Measurements from ENCODE around the gene KLHL6. TPM values are rescaled to one million over a fixed set of nuclear protein-coding genes. Genes with fewer than 3 reads are reported as not detected.

Gene KLHL6
- total RNA-seq, 4 donors from 2014 or later = 0.26 to 2.0 (median 1.6) TPM

- H3K4me1 ChIP-seq = no peaks in the 10 kb centered on the region
- no peak for DNase-seq
- H3K36me3 ChIP-seq = no peaks in the 10 kb centered on the region
- no peak overlapping the region for H3K27ac ChIP-seq
- H3K4me3 ChIP-seq = no peak overlapping the region
- no peaks in the 10 kb centered on the region for H3K9me3 ChIP-seq
- no peak for TF ChIP-seq POLR2A (IDR thresholded peaks at IDR 0.05)
- TF ChIP-seq, protein P1, sequence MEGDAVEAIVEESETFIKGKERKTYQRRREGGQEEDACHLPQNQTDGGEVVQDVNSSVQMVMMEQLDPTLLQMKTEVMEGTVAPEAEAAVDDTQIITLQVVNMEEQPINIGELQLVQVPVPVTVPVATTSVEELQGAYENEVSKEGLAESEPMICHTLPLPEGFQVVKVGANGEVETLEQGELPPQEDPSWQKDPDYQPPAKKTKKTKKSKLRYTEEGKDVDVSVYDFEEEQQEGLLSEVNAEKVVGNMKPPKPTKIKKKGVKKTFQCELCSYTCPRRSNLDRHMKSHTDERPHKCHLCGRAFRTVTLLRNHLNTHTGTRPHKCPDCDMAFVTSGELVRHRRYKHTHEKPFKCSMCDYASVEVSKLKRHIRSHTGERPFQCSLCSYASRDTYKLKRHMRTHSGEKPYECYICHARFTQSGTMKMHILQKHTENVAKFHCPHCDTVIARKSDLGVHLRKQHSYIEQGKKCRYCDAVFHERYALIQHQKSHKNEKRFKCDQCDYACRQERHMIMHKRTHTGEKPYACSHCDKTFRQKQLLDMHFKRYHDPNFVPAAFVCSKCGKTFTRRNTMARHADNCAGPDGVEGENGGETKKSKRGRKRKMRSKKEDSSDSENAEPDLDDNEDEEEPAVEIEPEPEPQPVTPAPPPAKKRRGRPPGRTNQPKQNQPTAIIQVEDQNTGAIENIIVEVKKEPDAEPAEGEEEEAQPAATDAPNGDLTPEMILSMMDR (IDR thresholded peaks at IDR 0.05) = no peak
- no peaks in the 10 kb centered on the region for H3K27me3 ChIP-seq
- intact Hi-C loops (cut with DNase I; ENCODE audit: low total_unique reads) = no loop called here
Measured at GRCh38 chr3:183489455-183490210, 65.9 kb downstream of the KLHL6 start.

GRCh38 chr3:183488343-183488742, 67.2 kb downstream of the KLHL6 start:
- Histone ChIP-seq H3K27me3 (no peaks in the 10 kb centered on the region), H3K4me3 (no peak overlapping the region), H3K36me3 (no peaks in the 10 kb centered on the region), H3K9me3 (no peaks in the 10 kb centered on the region), H3K27ac (no peak overlapping the region), H3K4me1 (no peaks in the 10 kb centered on the region)
- TF ChIP-seq POLR2A (IDR thresholded peaks at IDR 0.05) = no peak
- TF ChIP-seq, protein P1 (IDR thresholded peaks at IDR 0.05) = no peak
- intact Hi-C loops (cut with DNase I; ENCODE audit: low total_unique reads) = no loop called here
- DNase-seq = no peak

- no peak for TF ChIP-seq POLR2A (IDR thresholded peaks at IDR 0.05)
- TF ChIP-seq, protein P1 (IDR thresholded peaks at IDR 0.05) = no peak
- no peak overlapping the region for H3K27ac ChIP-seq
- intact Hi-C loops (cut with DNase I; ENCODE audit: low total_unique reads) = no loop called here
Measured at GRCh38 chr3:183487896-183488295, 67.6 kb downstream of the KLHL6 start.

DNA sequence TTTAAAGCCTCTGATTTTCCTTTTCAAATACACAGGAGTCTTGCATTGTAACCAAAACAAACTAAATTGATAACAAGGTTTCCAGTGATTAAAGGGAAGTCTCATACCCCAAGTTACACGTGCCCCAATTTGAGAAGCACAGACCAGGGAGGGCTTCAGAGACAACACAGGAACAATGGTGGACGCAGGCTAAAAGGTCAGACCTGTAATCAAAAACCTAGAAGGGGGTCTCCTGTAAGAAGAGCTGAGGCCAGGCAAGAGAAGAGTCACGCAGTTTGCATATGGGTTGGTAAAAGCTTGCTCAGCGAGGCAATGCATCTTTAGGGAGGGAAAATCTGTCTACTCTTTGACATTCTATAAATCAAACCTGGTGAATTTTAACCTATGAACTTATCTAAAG, 68.5 kb downstream of the KLHL6 start:
- no peaks in the 10 kb centered on the region for H3K4me1 ChIP-seq
- no peak for DNase-seq
- H3K4me3 ChIP-seq = no peak overlapping the region
- no peaks in the 10 kb centered on the region for H3K27me3 ChIP-seq
- H3K9me3 ChIP-seq = no peaks in the 10 kb centered on the region
- no peak overlapping the region for H3K27ac ChIP-seq
- intact Hi-C loops (cut with DNase I; ENCODE audit: low total_unique reads) = no loop called here
- H3K36me3 ChIP-seq = no peaks in the 10 kb centered on the region
- TF ChIP-seq, protein P1 (IDR thresholded peaks at IDR 0.05) = no peak
- no peak for TF ChIP-seq POLR2A (IDR thresholded peaks at IDR 0.05)

More at GRCh38 chr3:183487896-183488295, 67.6 kb downstream of the KLHL6 start:
- H3K4me3 ChIP-seq = no peak overlapping the region
- H3K4me1 ChIP-seq = no peaks in the 10 kb centered on the region
- H3K36me3 ChIP-seq = no peaks in the 10 kb centered on the region
- DNase-seq = no peak
- no peaks in the 10 kb centered on the region for H3K27me3 ChIP-seq
- no peaks in the 10 kb centered on the region for H3K9me3 ChIP-seq

GRCh38 chr3:183486472-183486871, 69.0 kb downstream of the KLHL6 start:
- Histone ChIP-seq H3K4me3 (no peak overlapping the region), H3K4me1 (no peaks in the 10 kb centered on the region), H3K27me3 (no peaks in the 10 kb centered on the region), H3K36me3 (no peaks in the 10 kb centered on the region), H3K9me3 (no peaks in the 10 kb centered on the region), H3K27ac (no peak overlapping the region)
- DNase-seq = no peak
- intact Hi-C loops (cut with DNase I; ENCODE audit: low total_unique reads) = no loop called here
- TF ChIP-seq, protein P1 (IDR thresholded peaks at IDR 0.05) = no peak
- TF ChIP-seq POLR2A (IDR thresholded peaks at IDR 0.05) = no peak
